Measurements from ENCODE around the gene KIF22. TPM values are rescaled to one million over a fixed set of nuclear protein-coding genes. Genes with fewer than 3 reads are reported as not detected.

The KIF22 gene
- total and polyA plus RNA-seq, 9 of the 15 experiments (the other 6 are each of a cell fraction or from before 2014, with no cell fraction given) = 8.7 to 232 (median 131) TPM

DNA sequence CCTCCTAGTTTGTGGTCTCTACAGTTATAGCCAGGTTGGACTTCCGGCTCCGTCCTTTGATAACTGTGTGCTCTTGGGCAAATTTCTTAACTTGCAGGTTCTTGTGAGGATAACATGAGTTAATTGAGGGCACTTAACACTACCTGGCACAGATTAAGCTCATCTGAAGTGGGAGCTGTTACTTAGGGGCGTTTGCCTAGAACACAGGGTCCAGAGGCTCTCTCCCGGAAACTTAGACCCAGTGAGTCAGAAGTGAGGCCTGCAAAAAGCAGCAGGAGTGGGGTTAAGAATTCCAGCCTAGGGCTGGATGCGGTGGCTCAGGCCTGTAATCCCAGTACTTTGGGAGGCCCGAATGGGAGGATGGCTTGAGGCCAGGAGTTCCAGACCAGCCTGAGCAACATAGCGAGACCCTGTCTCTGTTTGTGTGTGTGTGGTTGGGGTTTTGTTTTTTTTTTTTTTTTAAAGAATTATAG is 31.1 kb downstream of the KIF22 start:
- 80% methylated on average over 7 of the region's 7 CpGs for WGBS (ENCODE audit: insufficient coverage, low coverage, missing lambda C conversion rate)
- no TSS peak for BruUV-seq (replicated peaks)
- Histone ChIP-seq H3K4me1 (replicated peaks in 1 of 2; ENCODE audit: control insufficient read depth in 2 of 2, insufficient read depth in 2 of 2, low read length in 2 of 2) (peaks cover 22 to 47% of the 10 kb centered on the region in 2 experiments), H3K27me3 (ENCODE audit: control insufficient read depth in 2 of 2, insufficient read depth in 2 of 2, low read length in 2 of 2) (no peaks in the 10 kb centered on the region), H3K4me2 (ENCODE audit: insufficient read depth, low read length) (no peak overlapping the region), H2AFZ (ENCODE audit: low read depth, low read length) (no peak overlapping the region), H3K27ac (ENCODE audit: extremely low read depth, low read depth, low read length) (no peak overlapping the region), H3K9me3 (replicated peaks; ENCODE audit: control insufficient read depth, insufficient read depth, low read depth, low read length) (no peaks in the 10 kb centered on the region), H3K9ac (ENCODE audit: insufficient read depth in 1 of 2, low read depth in 2 of 2, low read length in 2 of 2) (no peak overlapping the region), H3K9me1 (ENCODE audit: control insufficient read depth, insufficient read depth, low read length) (peaks cover 3% of the 10 kb centered on the region), H4K20me1 (replicated peaks; ENCODE audit: control insufficient read depth, insufficient read depth, low read length) (no peaks in the 10 kb centered on the region; the same call in 1 of the 2 replicates), H3K4me3 (no peak overlapping the region), H3K36me3 (ENCODE audit: control insufficient read depth, insufficient read depth, low read length) (peaks cover 23% of the 10 kb centered on the region), H3K79me2 (ENCODE audit: control insufficient read depth, insufficient read depth, low read length) (peaks cover 16% of the 10 kb centered on the region)
- DNase-seq (ENCODE audit: extremely low read depth in 1 of 4, low spot score in 3 of 4) = no peak
- FAIRE-seq = no peak
- in situ Hi-C loops (cut with MboI) (no loop called here), intact Hi-C loops (cut with micrococcal nuclease) (no loop called here)
- ATAC-seq = no peak
- no peak for TF ChIP-seq RFX5 (IDR thresholded peaks at IDR 0.05; ENCODE audit: low read depth, low read length)
- TF ChIP-seq GTF2A2 (tag; IDR thresholded peaks at IDR 0.05) = no peak
- TF ChIP-seq ZNF124 (CRISPR knock-in tag; IDR thresholded peaks at IDR 0.05) = no peak
- no peak for TF ChIP-seq ZNF583 (CRISPR knock-in tag; IDR thresholded peaks at IDR 0.05)
- TF ChIP-seq WHSC1 (IDR thresholded peaks at IDR 0.05; ENCODE audit: low read length) = no peak
- TF ChIP-seq, protein P1, sequence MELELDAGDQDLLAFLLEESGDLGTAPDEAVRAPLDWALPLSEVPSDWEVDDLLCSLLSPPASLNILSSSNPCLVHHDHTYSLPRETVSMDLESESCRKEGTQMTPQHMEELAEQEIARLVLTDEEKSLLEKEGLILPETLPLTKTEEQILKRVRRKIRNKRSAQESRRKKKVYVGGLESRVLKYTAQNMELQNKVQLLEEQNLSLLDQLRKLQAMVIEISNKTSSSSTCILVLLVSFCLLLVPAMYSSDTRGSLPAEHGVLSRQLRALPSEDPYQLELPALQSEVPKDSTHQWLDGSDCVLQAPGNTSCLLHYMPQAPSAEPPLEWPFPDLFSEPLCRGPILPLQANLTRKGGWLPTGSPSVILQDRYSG (tag; conservative IDR thresholded peaks at IDR 0.05; ENCODE audit: low read depth) = no peak
- no peak for TF ChIP-seq STAT5A (IDR thresholded peaks at IDR 0.05; ENCODE audit: borderline replicate concordance, low read length)
- TF ChIP-seq MBD2 (IDR thresholded peaks at IDR 0.05; ENCODE audit: borderline replicate concordance, low read depth) = no peak
- no peak for TF ChIP-seq FOSL1 (tag; conservative IDR thresholded peaks at IDR 0.05)
- no peak for TF ChIP-seq ZNF57 (CRISPR knock-in tag; IDR thresholded peaks at IDR 0.05)
- no peak for TF ChIP-seq FOXA3 (CRISPR knock-in tag; conservative IDR thresholded peaks at IDR 0.05 in 1 of 2, IDR thresholded peaks at IDR 0.05 in 1 of 2)
- no peak for TF ChIP-seq RUNX1 (IDR thresholded peaks at IDR 0.05; ENCODE audit: low read depth)
- TF ChIP-seq POLR2G (IDR thresholded peaks at IDR 0.05; ENCODE audit: low read depth, low read length) = no peak
- TF ChIP-seq BRCA1 (IDR thresholded peaks at IDR 0.05) = no peak
- no peak for TF ChIP-seq BRCA1 (CRISPR knock-in tag; IDR thresholded peaks at IDR 0.05)
- no peak for TF ChIP-seq ILK (tag; IDR thresholded peaks at IDR 0.05; ENCODE audit: borderline replicate concordance, low read depth)
- no peak for TF ChIP-seq IFI16 (CRISPR knock-in tag; IDR thresholded peaks at IDR 0.05)
- TF ChIP-seq ZNF445 (CRISPR knock-in tag; IDR thresholded peaks at IDR 0.05; ENCODE audit: low read depth) = no peak
- no peak for TF ChIP-seq SNIP1 (IDR thresholded peaks at IDR 0.05; ENCODE audit: low read depth)
- POLR2A ChIA-PET = no interaction called here
- CTCF ChIA-PET (ENCODE audit: low intra/inter-chr PET ratio) = no interaction called here

Data from K562 (cell line).